ENCODE data around the gene GRM8. TPM values are rescaled to one million over a fixed set of nuclear protein-coding genes. Genes with fewer than 3 reads are reported as not detected.

The GRM8 gene
- total RNA-seq, 1 experiment from 2014 or later: not detected

- intact Hi-C loops (cut with micrococcal nuclease): no loop called here
- Histone ChIP-seq H3K4me3 (ENCODE audit: low read length) (no peak overlapping the region), H2AFZ (ENCODE audit: low read length) (no peak overlapping the region), H3K4me1 (ENCODE audit: insufficient read depth, low read length) (peaks cover 10% of the 10 kb centered on the region), H3K27me3 (ENCODE audit: low read length) (peaks cover 26% of the 10 kb centered on the region), H3K27ac (ENCODE audit: low read length) (no peak overlapping the region), H3K9me2 (replicated peaks; ENCODE audit: low read length) (no peaks in the 10 kb centered on the region), H3K4me2 (ENCODE audit: low read length) (no peak overlapping the region), H3K36me3 (ENCODE audit: low read depth, low read length) (no peaks in the 10 kb centered on the region), H3K9me3 (ENCODE audit: low read length) (no peaks in the 10 kb centered on the region), H3K9ac (ENCODE audit: low read length) (no peak overlapping the region), H3K79me2 (ENCODE audit: low read length) (no peaks in the 10 kb centered on the region), H4K20me1 (ENCODE audit: low read length) (no peaks in the 10 kb centered on the region), H3F3A (ENCODE audit: low read length, unreplicated experiment) (no peaks in the 10 kb centered on the region)
- CTCF ChIA-PET: no interaction called here
- TF ChIP-seq EZH2 (IDR thresholded peaks at IDR 0.05; ENCODE audit: low read length, unreplicated experiment) (no peak), EZH2phosphoT487 (IDR thresholded peaks at IDR 0.05; ENCODE audit: borderline replicate concordance, low read length) (no peak), CTCF (conservative IDR thresholded peaks at IDR 0.05; ENCODE audit: low read depth, low read length) (no peak)
- no peak for DNase-seq
- no peak for ATAC-seq
- POLR2A ChIA-PET (ENCODE audit: unreplicated experiment): no interaction called here
- BruUV-seq (replicated peaks): no TSS peak
These were observed 4.3 kb upstream of the GRM8 start for GRCh38 chr7:127257086-127257485.

- ATAC-seq (no peak), DNase-seq (no peak)
- Histone ChIP-seq H3K27ac (ENCODE audit: low read length) (no peak overlapping the region), H3K36me3 (ENCODE audit: low read depth, low read length) (no peaks in the 10 kb centered on the region), H4K20me1 (ENCODE audit: low read length) (no peaks in the 10 kb centered on the region), H3K4me2 (ENCODE audit: low read length) (no peak overlapping the region), H3F3A (ENCODE audit: low read length, unreplicated experiment) (no peaks in the 10 kb centered on the region), H3K9me2 (replicated peaks; ENCODE audit: low read length) (no peaks in the 10 kb centered on the region), H3K79me2 (ENCODE audit: low read length) (no peaks in the 10 kb centered on the region), H3K27me3 (ENCODE audit: low read length) (peaks cover 25% of the 10 kb centered on the region), H3K9me3 (ENCODE audit: low read length) (no peaks in the 10 kb centered on the region), H3K4me1 (ENCODE audit: insufficient read depth, low read length) (peaks cover 13% of the 10 kb centered on the region), H3K9ac (ENCODE audit: low read length) (no peak overlapping the region), H3K4me3 (ENCODE audit: low read length) (no peak overlapping the region), H2AFZ (ENCODE audit: low read length) (no peak overlapping the region)
- BruUV-seq (replicated peaks): no TSS peak
- no peak for TF ChIP-seq EZH2phosphoT487 (IDR thresholded peaks at IDR 0.05; ENCODE audit: borderline replicate concordance, low read length)
- no peak for TF ChIP-seq CTCF (conservative IDR thresholded peaks at IDR 0.05; ENCODE audit: low read depth, low read length)
- TF ChIP-seq EZH2 (IDR thresholded peaks at IDR 0.05; ENCODE audit: low read length, unreplicated experiment): no peak
- ChIA-PET POLR2A (ENCODE audit: unreplicated experiment) (no interaction called here), CTCF (no interaction called here)
- intact Hi-C loops (cut with micrococcal nuclease): no loop called here
These were observed 3.4 kb upstream of the GRM8 start for GRCh38 chr7:127256041-127256725.

- POLR2A ChIA-PET (ENCODE audit: unreplicated experiment): no interaction called here
- Histone ChIP-seq H3F3A (ENCODE audit: low read length, unreplicated experiment) (no peaks in the 10 kb centered on the region), H3K9me2 (replicated peaks; ENCODE audit: low read length) (no peaks in the 10 kb centered on the region), H3K36me3 (ENCODE audit: low read depth, low read length) (no peaks in the 10 kb centered on the region), H3K4me1 (ENCODE audit: insufficient read depth, low read length) (peaks cover 13% of the 10 kb centered on the region), H3K79me2 (ENCODE audit: low read length) (no peaks in the 10 kb centered on the region), H3K4me2 (ENCODE audit: low read length) (peak overlapping the region; percentile 96), H3K9ac (ENCODE audit: low read length) (no peak overlapping the region), H3K9me3 (ENCODE audit: low read length) (no peaks in the 10 kb centered on the region), H3K27me3 (ENCODE audit: low read length) (peaks cover 40% of the 10 kb centered on the region), H2AFZ (ENCODE audit: low read length) (0 out of 2 replicates have a peak overlapping the region, but pooled peaks have one; percentile 96), H3K4me3 (ENCODE audit: low read length) (peak overlapping the region; percentile 79; the same call in 1 of the 2 replicates), H3K27ac (ENCODE audit: low read length) (no peak overlapping the region), H4K20me1 (ENCODE audit: low read length) (no peaks in the 10 kb centered on the region)
- BruUV-seq (replicated peaks): no TSS peak
- no peak for TF ChIP-seq EZH2 (IDR thresholded peaks at IDR 0.05; ENCODE audit: low read length, unreplicated experiment)
- no peak for TF ChIP-seq EZH2phosphoT487 (IDR thresholded peaks at IDR 0.05; ENCODE audit: borderline replicate concordance, low read length)
- peak; percentile 20; the same call in 1 of the 2 replicates for TF ChIP-seq CTCF (conservative IDR thresholded peaks at IDR 0.05; ENCODE audit: low read depth, low read length)
- CTCF ChIA-PET: interaction anchor here (0.6 kb wide), 1 partner anchor 451 kb away, joined by 4 read pairs; no protein-coding TSS in a partner anchor
- intact Hi-C loops (cut with micrococcal nuclease): loop anchor here (5.0 kb wide), 2 partner anchors 138 to 188 kb away; partner anchors contain the start of gene ZNF800
- ATAC-seq (no peak), DNase-seq (no peak)
These were observed 1.5 kb upstream of the GRM8 start for GRCh38 chr7:127254163-127254684.

All from PC-3 (cell line).